Testis (tissue), 3 donors: ENCODE results near the gene PSMD6. TPM values are rescaled to one million over a fixed set of nuclear protein-coding genes. Genes with fewer than 3 reads are reported as not detected.

Source experiments
- DNase-seq: peaks from one replicate; pipeline ENCODE4 v3.0.0-alpha.2; 2019
- H3K27ac ChIP-seq, 2 donors: fragments of 200-600 bp; sonication (generic); one replicate each; pipeline ENCODE4 v1.5.1; 2019
- H3K27me3 ChIP-seq: fragments of 200-600 bp; sonication (generic); one replicate; pipeline ENCODE4 v1.5.1; 2019
- H3K36me3 ChIP-seq: fragments of 200-600 bp; sonication (generic); one replicate; pipeline ENCODE4 v1.5.1; 2017; ENCODE audit warnings: low read depth; ENCODE audit errors: missing control alignments
- H3K4me1 ChIP-seq: fragments of 200-600 bp; sonication (generic); one replicate; pipeline ENCODE4 v1.5.1; 2019
- H3K4me3 ChIP-seq, 2 donors: fragments of 200-600 bp; sonication (generic); one replicate each; pipeline ENCODE4 v1.5.1; 2017 to 2019
- H3K9me3 ChIP-seq: fragments of 200-600 bp; sonication (generic); one replicate; pipeline ENCODE4 v1.5.1; 2017
- CTCF ChIP-seq, 3 experiments: fragments of 450-650 bp in 2 of 3; fragments of 200-600 bp in 1 of 3; sonication (generic) in 1 of 3; IDR thresholded peaks; one replicate each; pipeline ENCODE4 v1.5.1; 2016 to 2019; ENCODE audit warnings: antibody characterized with exemption in 3 of 3, mild to moderate bottlenecking in 2 of 3, moderate library complexity in 1 of 3
- POLR2A ChIP-seq: fragments of 450-650 bp; IDR thresholded peaks from one replicate; pipeline ENCODE4 v1.6.1; 2017; ENCODE audit warnings: antibody characterized with exemption, mild to moderate bottlenecking, moderate library complexity
- WGBS, 2 donors: methylation state at CpG; one replicate each; pipeline ENCODE4 v1.1.5; 2018; 5-methylcytosine and 5-hydroxymethylcytosine counted together
- intact Hi-C: fragments of 100-400 bp; cut with DNase I; formaldehyde crosslinking; loops from one replicate; pipeline ENCODE4 v1.15.1; 2023; ENCODE audit warnings: low total_unique reads
- polyA plus RNA-seq: library from polyadenylated mRNA; stranded (reverse); fragments of 350-450 nt; fragmentation: Illumina TruSeq; extraction: RNeasy Lipid Tissue Mini Kit (QIAGEN cat#74804); gene quantifications from one replicate; pipeline ENCODE4 v1.2.3, GENCODE V29; 2014; ENCODE audit warnings: low read depth, low replicate concordance; ENCODE audit not compliant: insufficient read depth
- total RNA-seq, 2 donors: library from RNA; depleted of rRNA; stranded (reverse); fragments of >200 nt; gene quantifications; one replicate each; pipeline ENCODE4 v1.2.3, GENCODE V29; 2016

Gene PSMD6
- total and polyA plus RNA-seq, 3 donors from 2014 or later, result 105 to 249 (median 128) TPM

DNA sequence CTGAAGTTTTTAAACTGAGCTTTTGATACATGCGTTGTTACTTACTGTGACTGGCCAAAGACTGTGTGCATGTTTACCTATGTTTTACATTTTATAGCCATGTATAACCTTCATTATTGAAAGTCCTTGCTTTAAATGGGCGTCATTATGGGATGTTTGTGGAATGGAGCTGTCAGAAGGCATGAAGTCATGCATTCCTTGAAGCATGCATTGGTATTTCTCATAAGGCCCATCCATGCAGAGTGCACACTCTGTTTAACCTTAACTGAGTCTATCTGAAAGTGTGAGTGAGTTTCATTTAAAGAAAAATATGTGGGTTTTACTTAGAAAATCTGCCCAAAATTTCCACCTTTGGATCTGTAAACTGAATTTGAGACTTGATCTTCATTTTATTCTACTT, 51.1 kb downstream of the PSMD6 start:
- Histone ChIP-seq H3K4me1 (peaks cover 17% of the 10 kb centered on the region), H3K27me3 (no peaks in the 10 kb centered on the region), H3K9me3 (no peaks in the 10 kb centered on the region), H3K4me3 (no peak overlapping the region), H3K36me3 (no peaks in the 10 kb centered on the region), H3K27ac (no peak overlapping the region)
- no peak for DNase-seq
- intact Hi-C loops, result no loop called here
- WGBS, 2 donors, result 88 to 91% methylated on average over 2 of the region's 2 CpGs
- TF ChIP-seq POLR2A, result no peak
- TF ChIP-seq CTCF (IDR thresholded peaks at IDR 0.05), result no peak

DNA sequence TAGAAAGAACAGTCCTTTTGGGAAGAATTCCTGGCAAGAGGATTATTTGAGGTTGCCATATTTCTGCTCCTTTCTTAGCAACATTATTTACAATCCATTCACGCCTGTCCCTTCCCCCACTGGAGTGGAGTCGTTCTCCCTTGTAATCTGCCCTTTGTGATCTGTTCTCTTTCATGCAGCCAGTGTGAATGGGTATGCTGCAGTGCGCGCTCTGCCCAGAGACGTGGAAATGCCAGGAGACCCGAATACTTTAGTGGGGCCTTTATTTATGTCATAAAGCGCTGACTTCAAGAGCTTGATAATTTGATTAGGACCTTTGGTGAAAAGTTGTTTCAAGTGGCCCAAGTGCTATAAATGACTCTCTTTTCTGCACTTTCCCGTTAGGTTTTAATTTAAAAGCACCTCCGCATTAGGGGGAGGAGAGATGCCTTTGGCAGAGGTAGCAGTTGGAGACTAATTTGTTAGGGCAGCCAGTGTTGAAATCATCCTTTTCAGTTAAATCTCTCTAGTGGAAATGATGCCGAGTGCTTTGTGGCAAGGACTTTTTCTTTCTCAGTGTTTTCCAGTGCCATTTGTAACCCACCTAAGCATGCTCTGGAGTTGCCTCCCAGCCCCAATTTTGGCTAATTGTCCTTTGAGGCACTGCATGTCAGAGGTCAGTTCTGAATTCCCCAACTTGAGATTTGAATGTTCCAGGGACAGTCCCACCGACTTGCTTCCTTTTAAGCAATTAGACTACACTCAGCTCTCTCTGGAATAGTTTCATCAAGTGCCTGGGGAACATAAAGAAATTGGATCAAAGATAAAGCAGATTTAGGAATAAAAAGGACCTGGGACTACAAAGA, 52.4 kb downstream of the PSMD6 start:
- H3K4me1 ChIP-seq, result peaks cover 12% of the 10 kb centered on the region
- intact Hi-C loops, result no loop called here
- no peak overlapping the region for H3K4me3 ChIP-seq
- H3K36me3 ChIP-seq, result no peaks in the 10 kb centered on the region
- 49 to 70% methylated on average over 11 of the region's 11 CpGs for WGBS, 2 donors
- DNase-seq, result no peak
- no peaks in the 10 kb centered on the region for H3K9me3 ChIP-seq
- no peak overlapping the region for H3K27ac ChIP-seq
- no peak for TF ChIP-seq POLR2A
- TF ChIP-seq CTCF (IDR thresholded peaks at IDR 0.05), result no peak
- H3K27me3 ChIP-seq, result no peaks in the 10 kb centered on the region

GRCh38 chr3:63969876-63970275, 53.4 kb downstream of the PSMD6 start:
- TF ChIP-seq CTCF (IDR thresholded peaks at IDR 0.05) (no peak), POLR2A (no peak)
- DNase-seq, result no peak
- H3K27me3 ChIP-seq, result no peaks in the 10 kb centered on the region
- H3K27ac ChIP-seq, result no peak overlapping the region
- peaks cover 7% of the 10 kb centered on the region for H3K4me1 ChIP-seq
- H3K4me3 ChIP-seq, result no peak overlapping the region
- H3K9me3 ChIP-seq, result no peaks in the 10 kb centered on the region
- no peaks in the 10 kb centered on the region for H3K36me3 ChIP-seq
- 54 to 56% methylated on average over 2 of the region's 2 CpGs for WGBS, 2 donors
- intact Hi-C loops, result no loop called here

DNA sequence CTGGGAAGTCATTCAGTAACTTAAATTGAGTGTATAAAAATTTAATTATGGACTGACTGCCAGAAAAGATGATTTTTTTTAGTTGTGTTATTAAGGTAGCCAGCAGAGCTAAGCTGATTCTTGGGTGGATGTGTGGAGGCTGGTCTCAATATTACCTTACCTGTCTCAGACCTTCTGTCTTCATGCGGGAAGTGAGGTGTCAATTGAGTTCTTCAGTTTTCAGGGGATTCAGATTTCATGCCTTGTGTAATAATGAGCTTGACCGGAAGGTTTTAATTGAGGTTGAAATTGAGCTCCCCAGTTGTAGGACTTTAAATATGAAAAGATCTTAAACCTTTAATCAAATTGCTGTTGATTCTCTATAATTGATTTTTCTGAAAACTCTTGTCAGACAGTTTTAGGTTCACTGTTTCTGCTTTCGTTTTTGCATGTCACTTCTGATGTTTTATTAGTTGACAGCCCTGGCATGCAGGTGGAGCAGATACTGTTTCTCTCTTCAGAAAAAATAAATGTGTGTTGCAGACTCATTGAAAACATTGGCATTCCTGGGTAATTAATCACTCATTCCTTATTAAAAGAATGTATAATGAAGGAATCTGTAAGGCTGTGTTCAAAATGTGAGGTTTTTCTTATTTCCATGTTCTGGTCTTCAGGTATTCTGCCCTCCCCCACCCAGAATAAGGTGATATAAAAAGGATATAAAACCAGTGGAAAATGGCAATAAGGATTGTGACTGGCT, 54.5 kb downstream of the PSMD6 start:
- 64 to 78% methylated on average over 3 of the region's 3 CpGs for WGBS, 2 donors
- Histone ChIP-seq H3K4me3 (no peak overlapping the region), H3K27ac (no peak overlapping the region), H3K4me1 (peaks cover 7% of the 10 kb centered on the region), H3K27me3 (no peaks in the 10 kb centered on the region), H3K36me3 (no peaks in the 10 kb centered on the region), H3K9me3 (no peaks in the 10 kb centered on the region)
- intact Hi-C loops, result no loop called here
- no peak for DNase-seq
- no peak for TF ChIP-seq CTCF (IDR thresholded peaks at IDR 0.05)
- TF ChIP-seq POLR2A, result no peak
